H1 (cell line): ENCODE results near the gene PEX1. TPM values are rescaled to one million over a fixed set of nuclear protein-coding genes. Genes with fewer than 3 reads are reported as not detected.

ENCODE experiments used
- CBX5 ChIP-seq: fragments of 300-800, 300-1000 bp; sonication (generic); IDR thresholded peaks from 2 replicates; pipeline ENCODE4 v1.7.1; 2016; ENCODE audit warnings: antibody characterized with exemption, low read length, low read depth
- CBX8 ChIP-seq: fragments of 300-800, 300-1000 bp; sonication (generic); IDR thresholded peaks from 2 replicates; pipeline ENCODE4 v1.7.1; 2016; ENCODE audit warnings: low read depth, low read length, borderline replicate concordance
- CEBPB ChIP-seq: IDR thresholded peaks from 2 replicates; pipeline ENCODE4 v1.6.1; 2012; ENCODE audit warnings: low read depth, low read length
- CTBP2 ChIP-seq: IDR thresholded peaks from 2 replicates; pipeline ENCODE4 v1.7.0; 2011; ENCODE audit warnings: borderline replicate concordance, mild to moderate bottlenecking, moderate library complexity, mixed read lengths, low read length; ENCODE audit not compliant: insufficient read depth, insufficient read length
- EP300 ChIP-seq, 2 experiments: IDR thresholded peaks; 1 replicate in 1 of 2; 2 replicates in 1 of 2; pipeline ENCODE4 v1.6.1; 2011 to 2012; ENCODE audit warnings: low read depth in 2 of 2, low read length in 2 of 2, mild to moderate bottlenecking in 2 of 2, borderline replicate concordance in 1 of 2, inconsistent platforms in 1 of 2, moderate library complexity in 1 of 2
- HDAC2 ChIP-seq, 2 experiments: fragments of 300-600 bp in 1 of 2; sonication (generic) in 1 of 2; IDR thresholded peaks; 2 replicates each; pipeline ENCODE4 v1.6.1; 2011 to 2012; ENCODE audit warnings: low read depth in 2 of 2, low read length in 2 of 2, mild to moderate bottlenecking in 2 of 2, moderate library complexity in 2 of 2, borderline replicate concordance in 1 of 2, inconsistent platforms in 1 of 2
- HDAC6 ChIP-seq: IDR thresholded peaks from one replicate; pipeline ENCODE4 v1.7.1; 2012; ENCODE audit warnings: low read depth, mild to moderate bottlenecking, inconsistent platforms, low read length, moderate library complexity
- RAD21 ChIP-seq, 2 experiments: IDR thresholded peaks in 1 of 2; conservative IDR thresholded peaks in 1 of 2; 2 replicates each; pipeline ENCODE4 v1.6.1; 2011; ENCODE audit warnings: low read depth in 2 of 2, low read length in 2 of 2, improper control_type of control experiment in 1 of 2, inconsistent platforms in 1 of 2, mild to moderate bottlenecking in 1 of 2, moderate library complexity in 1 of 2
- RBBP5 ChIP-seq: IDR thresholded peaks from 2 replicates; pipeline ENCODE4 v1.7.1; 2012; ENCODE audit warnings: low read depth, mild to moderate bottlenecking, inconsistent platforms, low read length, moderate library complexity, borderline replicate concordance
- SIN3A ChIP-seq, 2 experiments: IDR thresholded peaks in 1 of 2; conservative IDR thresholded peaks in 1 of 2; 2 replicates each; pipeline ENCODE4 v1.6.1; 2011 to 2012; ENCODE audit warnings: low read length in 2 of 2, improper control_type of control experiment in 1 of 2, low read depth in 1 of 2, mild to moderate bottlenecking in 1 of 2
- SIRT6 ChIP-seq: IDR thresholded peaks from one replicate; pipeline ENCODE4 v1.7.1; 2012; ENCODE audit warnings: low read length, inconsistent platforms
- SP2 ChIP-seq: IDR thresholded peaks from 2 replicates; pipeline ENCODE4 v1.6.1; 2012; ENCODE audit warnings: mild to moderate bottlenecking, low read length, inconsistent platforms
- SP4 ChIP-seq: IDR thresholded peaks from 2 replicates; pipeline ENCODE4 v1.6.1; 2012; ENCODE audit warnings: low read length, inconsistent platforms
- SUZ12 ChIP-seq: fragments of 200-600 bp; sonication (generic); IDR thresholded peaks from 2 replicates; pipeline ENCODE4 v1.6.1; 2012; ENCODE audit warnings: mild to moderate bottlenecking, inconsistent platforms, low read length, moderate library complexity, mixed read lengths
- TAF7 ChIP-seq: optimal IDR thresholded peaks from 2 replicates; pipeline ENCODE3; 2011; ENCODE audit warnings: low read depth, mild to moderate bottlenecking, inconsistent platforms, low read length, moderate library complexity, borderline replicate concordance
- TBP ChIP-seq: IDR thresholded peaks from 2 replicates; pipeline ENCODE4 v1.6.1; 2011; ENCODE audit warnings: low read depth, low read length, improper control_type of control experiment
- YY1 ChIP-seq: IDR thresholded peaks from 2 replicates; pipeline ENCODE4 v1.6.1; 2011; ENCODE audit warnings: low read depth, mild to moderate bottlenecking, low read length
- polyA plus RNA-seq, 7 experiments: library from polyadenylated mRNA; depleted of rRNA in 3 of 7; stranded (reverse) in 5 of 7; unstranded in 2 of 7; fragments of >200 nt in 5 of 7; fragments of 200-250 nt in 2 of 7; gene quantifications; 1 replicate in 5 of 7; 2 replicates in 1 of 7; 4 replicates in 1 of 7; pipeline versions ENCODE4 v1.2.1 to v1.2.3, GENCODE V29; 2011 to 2013; ENCODE audit warnings: missing spikeins in 2 of 7, mixed read lengths in 2 of 7
- total RNA-seq: library from RNA; stranded (reverse); fragmentation: NEBNext Ultra II Directional; extraction: Animal tissue kit (Norgen Biotek cat#: 25700); gene quantifications from 2 replicates; pipeline ENCODE4 v1.2.1, GENCODE V29; 2021
- TF ChIP-seq, protein P1 (sequence below): IDR thresholded peaks from 2 replicates; pipeline ENCODE4 v1.6.1; 2012; ENCODE audit warnings: inconsistent platforms
- TF ChIP-seq, protein P2 (sequence below): IDR thresholded peaks from 2 replicates; pipeline ENCODE4 v1.6.1; 2012; ENCODE audit warnings: low read length, inconsistent platforms

PEX1 gene
- total and polyA plus RNA-seq, 2 of the 8 experiments (the other 6 are each of a cell fraction or from before 2014, with no cell fraction given): 16.4 to 23.9 TPM

DNA sequence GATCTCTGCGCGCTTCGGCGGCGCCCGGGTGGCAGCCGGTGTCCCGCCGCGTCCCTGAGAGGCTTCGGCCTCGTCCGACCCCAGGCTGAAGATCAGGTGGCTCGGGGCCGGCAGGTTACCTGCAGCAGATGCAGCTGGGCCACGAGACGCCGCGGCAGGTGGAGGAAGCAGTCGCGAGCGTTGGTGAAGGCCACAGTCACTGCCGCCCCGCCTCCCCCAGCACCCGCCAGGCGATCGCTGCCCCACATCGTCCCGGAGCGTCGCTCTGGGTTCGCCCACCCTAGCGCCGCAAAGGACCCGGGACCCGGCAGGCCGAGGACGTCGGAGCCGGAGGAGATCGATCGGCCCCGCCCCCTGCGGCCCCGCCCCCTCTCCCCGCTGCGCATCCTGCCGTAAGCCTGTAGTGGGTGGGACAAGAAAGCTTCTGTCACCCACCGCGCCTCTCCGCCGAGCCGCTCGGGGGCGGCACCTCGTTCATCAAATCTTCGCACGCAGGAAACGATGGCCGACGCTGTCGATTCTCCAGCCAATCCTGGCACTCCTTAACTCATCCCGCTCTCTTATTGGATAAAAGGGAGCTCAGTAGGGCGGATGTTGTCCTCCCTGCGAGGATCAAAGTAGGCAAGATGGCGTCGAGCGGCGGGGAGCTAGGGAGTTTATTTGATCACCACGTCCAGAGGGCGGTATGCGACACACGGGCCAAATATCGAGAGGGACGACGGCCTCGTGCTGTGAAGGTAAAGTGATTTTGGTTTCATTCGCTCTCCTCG, at the start of gene PEX1, which contains the start of gene RBM48 (continued):
- TF ChIP-seq, protein P1, sequence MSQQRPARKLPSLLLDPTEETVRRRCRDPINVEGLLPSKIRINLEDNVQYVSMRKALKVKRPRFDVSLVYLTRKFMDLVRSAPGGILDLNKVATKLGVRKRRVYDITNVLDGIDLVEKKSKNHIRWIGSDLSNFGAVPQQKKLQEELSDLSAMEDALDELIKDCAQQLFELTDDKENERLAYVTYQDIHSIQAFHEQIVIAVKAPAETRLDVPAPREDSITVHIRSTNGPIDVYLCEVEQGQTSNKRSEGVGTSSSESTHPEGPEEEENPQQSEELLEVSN: 0 out of 2 replicates have a peak, but pooled peaks have one; percentile 17
- TF ChIP-seq RAD21 (IDR thresholded peaks at IDR 0.05 in 1 of 2, conservative IDR thresholded peaks at IDR 0.05 in 1 of 2; ENCODE audit: low read depth in 2 of 2, low read length in 2 of 2) (peak in 1 of 2 experiments; percentile 17; a peak in 1 of 4 replicates), HDAC6 (no peak), SIN3A (conservative IDR thresholded peaks at IDR 0.05 in 1 of 2, IDR thresholded peaks at IDR 0.05 in 1 of 2; ENCODE audit: low read depth in 1 of 2, low read length in 2 of 2) (peak; percentile 0 to 63; a peak in 2 of 4 replicates), SIRT6 (no peak), CBX8 (no peak), HDAC2 (IDR thresholded peaks at IDR 0.05; ENCODE audit: borderline replicate concordance in 1 of 2, low read depth in 2 of 2, low read length in 2 of 2) (peak; percentile 63 to 99; a peak in 3 of 4 replicates), CTBP2 (no peak), SP4 (no peak; the same call in 1 of the 2 replicates), CEBPB (no peak), RBBP5 (peak; percentile 42; the same call in 1 of the 2 replicates), YY1 (peak; percentile 99), EP300 (IDR thresholded peaks at IDR 0.05; ENCODE audit: borderline replicate concordance in 1 of 2, low read depth in 2 of 2, low read length in 2 of 2) (no peak), TAF7 (peak; percentile 72), TBP (peak; percentile 76), SUZ12 (no peak), CBX5 (no peak), SP2 (no peak)
- TF ChIP-seq, protein P2, sequence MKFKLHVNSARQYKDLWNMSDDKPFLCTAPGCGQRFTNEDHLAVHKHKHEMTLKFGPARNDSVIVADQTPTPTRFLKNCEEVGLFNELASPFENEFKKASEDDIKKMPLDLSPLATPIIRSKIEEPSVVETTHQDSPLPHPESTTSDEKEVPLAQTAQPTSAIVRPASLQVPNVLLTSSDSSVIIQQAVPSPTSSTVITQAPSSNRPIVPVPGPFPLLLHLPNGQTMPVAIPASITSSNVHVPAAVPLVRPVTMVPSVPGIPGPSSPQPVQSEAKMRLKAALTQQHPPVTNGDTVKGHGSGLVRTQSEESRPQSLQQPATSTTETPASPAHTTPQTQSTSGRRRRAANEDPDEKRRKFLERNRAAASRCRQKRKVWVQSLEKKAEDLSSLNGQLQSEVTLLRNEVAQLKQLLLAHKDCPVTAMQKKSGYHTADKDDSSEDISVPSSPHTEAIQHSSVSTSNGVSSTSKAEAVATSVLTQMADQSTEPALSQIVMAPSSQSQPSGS: no peak
